Stimulated activated CD4-positive, alpha-beta T cell treated with anti-CD3 and anti-CD28 coated beads, Interleukin-4, amount 100 ng/mL, for 1 hour (primary cell): ENCODE measurements around the gene DSTN.
A peak's percentile ranks its signal among the peaks of the same experiment; 100 is the strongest.

Experiments used
- DNase-seq: peaks from one replicate; pipeline ENCODE4 v3.0.0-alpha.2; 2020

The DSTN gene

GRCh38 chr20:17569616-17570346 is at the start of gene DSTN:
Gene DSTN, plus strand, starts transcription at chr20:17570075. Its CDS starts 134 bp downstream, at chr20:17570209.
- peak; percentile 87 for DNase-seq

- no peak for DNase-seq
Observed at GRCh38 chr20:17520583-17520982, 49.3 kb upstream of the DSTN start.

GRCh38 chr20:17522528-17522927 is 47.3 kb upstream of the DSTN start:
- DNase-seq = no peak

- no peak for DNase-seq
Observed at GRCh38 chr20:17523326-17523725, 46.5 kb upstream of the DSTN start.

GRCh38 chr20:17524560-17524959 is 45.3 kb upstream of the DSTN start:
- DNase-seq = no peak

GRCh38 chr20:17525132-17525531 is 44.7 kb upstream of the DSTN start:
- DNase-seq = no peak

GRCh38 chr20:17525650-17526049 is 44.2 kb upstream of the DSTN start:
- DNase-seq = no peak

- no peak for DNase-seq
Observed at GRCh38 chr20:17529586-17529985, 40.3 kb upstream of the DSTN start.

GRCh38 chr20:17530153-17530552 is 39.7 kb upstream of the DSTN start:
- no peak for DNase-seq

- peak; percentile 50 for DNase-seq
Observed at GRCh38 chr20:17530716-17531664, 38.9 kb upstream of the DSTN start, which contains the start of gene BFSP1. Gene BFSP1, minus strand, starts transcription at chr20:17531379. Its CDS starts 50 bp downstream, at chr20:17531329.

- no peak for DNase-seq
Observed at GRCh38 chr20:17531665-17532025, 38.2 kb upstream of the DSTN start.

GRCh38 chr20:17533396-17533795 is 36.5 kb upstream of the DSTN start:
- DNase-seq = no peak

- DNase-seq = no peak
Observed at GRCh38 chr20:17534077-17534476, 35.8 kb upstream of the DSTN start.

GRCh38 chr20:17536944-17537444 is 32.9 kb upstream of the DSTN start:
- peak; percentile 45 for DNase-seq

- DNase-seq = no peak
Observed at GRCh38 chr20:17537959-17538358, 31.9 kb upstream of the DSTN start.

GRCh38 chr20:17538517-17539170 is 31.2 kb upstream of the DSTN start:
- no peak for DNase-seq

- DNase-seq = no peak
Observed at GRCh38 chr20:17541596-17541995, 28.3 kb upstream of the DSTN start.

GRCh38 chr20:17541996-17542395 is 27.9 kb upstream of the DSTN start:
- no peak for DNase-seq

GRCh38 chr20:17542481-17542880 is 27.4 kb upstream of the DSTN start:
- DNase-seq = no peak

- DNase-seq = no peak
Observed at GRCh38 chr20:17542993-17543412, 26.9 kb upstream of the DSTN start.

- DNase-seq = no peak
Observed at GRCh38 chr20:17543531-17544131, 26.2 kb upstream of the DSTN start.

- DNase-seq = no peak
Observed at GRCh38 chr20:17545127-17545526, 24.7 kb upstream of the DSTN start.

GRCh38 chr20:17549131-17549530 is 20.7 kb upstream of the DSTN start:
- no peak for DNase-seq
